ENCODE results near the gene KRT82.

KRT82 gene

DNA sequence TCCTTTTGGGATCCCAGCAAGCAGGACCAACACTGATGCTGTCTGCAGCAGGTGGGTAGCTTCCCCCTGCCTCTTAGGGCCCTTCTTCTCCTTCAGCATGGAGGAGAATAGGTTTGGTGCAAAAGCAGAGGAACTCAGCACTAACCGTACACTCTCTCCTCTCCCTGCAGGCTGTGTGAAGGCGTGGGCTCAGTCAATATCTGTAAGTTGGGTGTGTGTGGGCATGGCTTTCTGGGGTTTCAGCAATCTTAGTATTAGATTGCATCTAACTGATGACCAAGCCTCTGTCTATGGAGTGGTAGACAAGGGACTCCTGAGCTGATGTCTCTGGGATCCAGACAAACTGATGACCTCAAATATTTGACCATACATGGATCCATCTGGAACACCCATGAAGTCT, 53.2 kb downstream of the KRT82 start:
- no peak for DNase-seq (ENCODE audit: low read depth)
- TF ChIP-seq, protein P1, sequence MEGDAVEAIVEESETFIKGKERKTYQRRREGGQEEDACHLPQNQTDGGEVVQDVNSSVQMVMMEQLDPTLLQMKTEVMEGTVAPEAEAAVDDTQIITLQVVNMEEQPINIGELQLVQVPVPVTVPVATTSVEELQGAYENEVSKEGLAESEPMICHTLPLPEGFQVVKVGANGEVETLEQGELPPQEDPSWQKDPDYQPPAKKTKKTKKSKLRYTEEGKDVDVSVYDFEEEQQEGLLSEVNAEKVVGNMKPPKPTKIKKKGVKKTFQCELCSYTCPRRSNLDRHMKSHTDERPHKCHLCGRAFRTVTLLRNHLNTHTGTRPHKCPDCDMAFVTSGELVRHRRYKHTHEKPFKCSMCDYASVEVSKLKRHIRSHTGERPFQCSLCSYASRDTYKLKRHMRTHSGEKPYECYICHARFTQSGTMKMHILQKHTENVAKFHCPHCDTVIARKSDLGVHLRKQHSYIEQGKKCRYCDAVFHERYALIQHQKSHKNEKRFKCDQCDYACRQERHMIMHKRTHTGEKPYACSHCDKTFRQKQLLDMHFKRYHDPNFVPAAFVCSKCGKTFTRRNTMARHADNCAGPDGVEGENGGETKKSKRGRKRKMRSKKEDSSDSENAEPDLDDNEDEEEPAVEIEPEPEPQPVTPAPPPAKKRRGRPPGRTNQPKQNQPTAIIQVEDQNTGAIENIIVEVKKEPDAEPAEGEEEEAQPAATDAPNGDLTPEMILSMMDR (IDR thresholded peaks at IDR 0.05; ENCODE audit: control insufficient read depth, extremely low read depth, insufficient read depth): no peak
- H3K4me3 ChIP-seq (ENCODE audit: low read depth, low read length): no peak overlapping the region

DNA sequence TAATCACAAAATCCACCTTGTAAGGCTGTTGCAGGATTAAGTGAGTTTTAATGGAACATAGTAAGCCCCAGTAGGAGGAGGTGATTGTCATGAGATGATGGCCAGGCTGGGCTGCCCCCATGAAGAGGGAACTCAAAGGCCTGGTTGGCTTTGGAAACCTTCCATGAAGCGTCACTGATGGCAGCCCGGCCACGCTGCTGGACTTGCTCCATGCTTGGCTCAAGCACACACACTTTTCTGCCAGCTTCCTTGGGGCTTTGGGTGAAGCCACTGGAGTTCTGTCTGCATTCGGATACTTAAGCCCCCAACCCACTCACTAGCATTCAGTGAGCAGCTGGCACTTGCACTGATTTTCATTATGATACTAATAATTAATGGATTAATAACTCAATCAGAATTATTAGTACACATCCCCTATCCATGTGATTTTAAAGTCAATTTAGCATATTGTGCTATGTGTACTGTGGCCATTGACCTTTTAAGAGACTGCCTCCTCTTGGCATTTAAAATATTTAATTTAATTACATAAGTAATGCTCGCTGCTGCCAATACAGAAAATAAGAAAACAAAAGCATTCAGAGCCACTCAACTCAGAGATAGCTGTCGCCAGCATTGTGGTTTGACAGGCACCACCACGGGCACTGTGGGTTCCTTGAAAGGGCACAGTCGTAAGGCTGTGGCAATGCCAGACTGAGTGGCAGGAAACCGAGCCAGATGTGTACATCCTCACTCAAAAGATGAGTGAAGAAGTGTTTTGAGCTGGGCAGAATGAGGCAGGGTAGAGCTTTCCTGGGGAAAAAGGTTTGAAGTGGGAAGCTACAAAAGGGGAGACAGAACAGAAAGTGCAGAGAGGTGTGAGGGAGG, 54.7 kb downstream of the KRT82 start:
- TF ChIP-seq, protein P1 (IDR thresholded peaks at IDR 0.05; ENCODE audit: control insufficient read depth, extremely low read depth, insufficient read depth): no peak
- no peak overlapping the region for H3K4me3 ChIP-seq (ENCODE audit: low read depth, low read length)
- peak; percentile 37 for DNase-seq (ENCODE audit: low read depth)

DNA sequence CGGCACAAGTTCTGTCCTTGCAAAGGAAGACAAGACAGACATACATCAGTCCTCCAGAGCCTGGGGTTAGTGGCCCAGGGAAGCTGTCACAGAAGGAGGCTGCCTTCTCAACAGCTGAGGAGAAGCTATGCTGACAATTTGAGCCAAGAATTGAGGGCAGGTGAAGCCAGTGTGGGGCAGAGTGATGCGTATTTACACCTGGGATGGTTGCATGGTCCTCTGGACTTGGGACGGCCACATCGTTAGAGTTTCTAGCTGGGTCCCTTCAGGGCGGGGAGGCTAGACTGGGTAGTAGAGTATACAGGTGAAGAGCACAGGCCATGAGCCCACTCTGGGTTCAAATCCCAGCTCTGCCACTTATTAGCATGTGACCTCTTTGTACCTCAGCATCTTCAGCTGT, 55.3 kb downstream of the KRT82 start:
- TF ChIP-seq, protein P1 (IDR thresholded peaks at IDR 0.05; ENCODE audit: control insufficient read depth, extremely low read depth, insufficient read depth): no peak
- no peak for DNase-seq (ENCODE audit: low read depth)
- H3K4me3 ChIP-seq (ENCODE audit: low read depth, low read length): no peak overlapping the region

DNA sequence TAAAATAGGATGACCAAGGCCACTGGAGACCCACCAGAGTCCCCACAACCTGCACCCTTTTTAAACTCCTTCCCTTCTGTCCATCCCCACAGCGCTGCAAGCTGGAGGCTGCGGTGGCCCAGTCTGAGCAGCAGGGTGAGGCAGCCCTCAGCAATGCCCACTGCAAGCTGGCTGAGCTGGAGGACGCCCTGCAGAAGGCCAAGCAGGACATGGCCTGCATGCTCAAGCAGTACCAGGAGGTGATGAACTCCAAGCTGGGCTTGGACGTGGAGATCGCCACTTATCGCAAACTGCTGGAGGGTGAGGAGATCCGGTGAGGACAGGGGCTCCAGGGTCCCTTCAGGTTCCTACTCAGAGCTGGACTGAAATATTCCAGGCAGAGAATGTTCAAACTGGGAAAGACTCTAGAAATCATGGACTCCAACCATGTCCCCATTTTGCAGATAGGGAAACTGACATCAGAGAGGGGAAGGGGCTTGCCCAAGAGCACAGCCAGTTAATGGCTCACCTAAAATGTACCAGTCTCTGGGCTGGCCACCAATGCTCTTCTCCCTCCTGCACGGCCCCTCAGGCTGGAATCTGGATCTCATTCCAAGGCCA, 56.0 kb downstream of the KRT82 start:
- TF ChIP-seq, protein P1 (IDR thresholded peaks at IDR 0.05; ENCODE audit: control insufficient read depth, extremely low read depth, insufficient read depth): no peak
- DNase-seq (ENCODE audit: low read depth): no peak
- H3K4me3 ChIP-seq (ENCODE audit: low read depth, low read length): no peak overlapping the region

DNA sequence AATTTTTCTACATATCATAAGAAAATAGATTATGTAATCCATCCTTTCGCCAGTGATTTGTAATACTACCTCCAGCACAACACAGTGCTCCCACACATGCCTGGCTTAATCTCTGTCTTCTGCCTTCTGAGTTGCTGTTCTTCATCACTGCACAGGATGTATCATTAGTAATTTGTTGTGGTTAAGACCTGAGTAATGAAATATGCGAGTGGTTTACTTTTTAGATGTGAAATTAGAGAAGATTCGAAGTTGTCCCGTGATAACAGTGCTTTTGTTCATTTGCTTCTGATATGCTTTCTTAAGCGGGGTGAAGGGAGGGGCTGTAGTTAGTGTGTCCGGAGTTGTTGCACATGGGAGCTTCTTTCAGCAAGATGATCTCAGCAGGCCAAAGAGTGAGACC, 56.9 kb downstream of the KRT82 start:
- TF ChIP-seq, protein P1 (IDR thresholded peaks at IDR 0.05; ENCODE audit: control insufficient read depth, extremely low read depth, insufficient read depth): no peak
- no peak overlapping the region for H3K4me3 ChIP-seq (ENCODE audit: low read depth, low read length)
- no peak for DNase-seq (ENCODE audit: low read depth)

DNA sequence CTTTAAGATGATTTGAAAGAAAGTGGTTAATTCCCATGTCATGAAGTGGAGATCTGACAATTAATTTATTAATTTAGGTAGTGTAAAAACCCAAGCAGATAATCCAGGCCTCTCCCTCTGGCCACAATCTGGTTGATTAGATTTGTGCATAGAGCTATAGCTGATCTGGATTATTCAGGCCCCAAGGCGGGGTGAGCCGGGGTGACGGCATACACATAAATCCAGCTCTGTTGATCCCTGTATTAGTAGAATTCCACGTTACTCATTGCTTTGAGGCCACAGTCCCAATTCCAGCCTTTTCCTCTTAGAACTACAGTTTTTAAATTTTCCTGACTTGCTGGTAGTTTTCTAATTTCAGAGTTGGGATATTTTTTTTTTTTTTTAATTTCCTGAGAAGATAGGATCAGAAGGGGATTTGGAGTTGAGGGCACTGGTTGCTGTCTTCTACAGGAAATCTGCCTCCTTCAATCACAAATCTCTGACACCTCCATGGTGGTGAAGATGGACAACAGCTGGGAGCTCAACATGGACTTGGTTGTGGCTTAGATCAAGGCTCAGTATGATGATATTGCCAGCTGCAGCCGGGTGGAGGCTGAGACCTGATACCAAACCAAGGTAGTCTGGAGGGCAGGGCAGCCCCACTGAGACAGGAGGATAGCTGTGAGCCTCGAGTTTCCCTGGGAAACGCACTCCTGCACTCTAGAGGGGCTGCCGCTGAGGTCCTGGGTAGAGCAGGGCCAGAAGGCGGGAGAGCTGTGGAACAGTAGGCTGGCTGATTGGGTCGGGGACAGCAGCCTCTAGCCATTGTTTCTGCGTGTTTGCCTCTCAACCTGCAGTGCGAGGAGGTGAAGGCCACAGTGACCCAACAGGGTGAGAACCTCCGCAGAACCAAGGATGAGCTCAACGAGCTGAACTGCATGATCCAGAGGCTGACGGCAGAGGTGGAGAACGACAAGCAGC, 58.3 kb downstream of the KRT82 start:
- H3K4me3 ChIP-seq (ENCODE audit: low read depth, low read length): no peak overlapping the region
- TF ChIP-seq, protein P1 (IDR thresholded peaks at IDR 0.05; ENCODE audit: control insufficient read depth, extremely low read depth, insufficient read depth): no peak
- DNase-seq (ENCODE audit: low read depth): no peak

Measured in LNCaP clone FGC (cell line).